Neural progenitor cell (in vitro differentiated cells): ENCODE measurements around the gene VSX2.

ENCODE experiments used
- CTCF ChIP-seq: fragments of 200-600 bp; sonication (generic); IDR thresholded peaks from 2 replicates; pipeline ENCODE4 v1.5.1; 2017; ENCODE audit warnings: antibody characterized with exemption, mild to moderate bottlenecking
- EZH2 ChIP-seq: fragments of 200-600 bp; sonication (generic); IDR thresholded peaks from 2 replicates; pipeline ENCODE4 v1.6.1; 2017; ENCODE audit warnings: antibody characterized with exemption, mild to moderate bottlenecking, moderate library complexity

DNA sequence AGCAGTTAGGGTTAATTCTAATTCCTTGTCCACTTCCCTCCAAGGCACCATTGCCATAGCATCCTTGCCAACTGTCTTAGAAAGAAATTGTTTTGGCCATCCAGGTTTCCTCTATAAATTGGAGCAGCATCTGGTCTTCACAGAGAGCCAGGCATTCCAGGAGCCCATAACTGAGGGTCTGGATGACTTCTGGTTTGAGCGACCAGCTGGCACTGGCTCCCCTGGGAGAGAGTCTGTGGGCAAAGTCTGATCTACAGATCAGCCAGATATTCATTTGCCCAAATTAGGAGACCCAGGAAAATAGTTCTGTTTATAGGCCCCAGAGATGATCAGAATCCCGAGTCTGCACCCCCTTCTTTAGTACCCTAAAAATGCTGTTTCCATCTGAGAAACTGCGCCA lies 16.0 kb downstream of the VSX2 start:
- TF ChIP-seq CTCF = no peak
- TF ChIP-seq EZH2 = no peak
